ENCODE results near the gene CDCA7L. TPM values are rescaled to one million over a fixed set of nuclear protein-coding genes. Genes with fewer than 3 reads are reported as not detected.
A peak's percentile ranks its signal among the peaks of the same experiment; 100 is the strongest.

The CDCA7L gene
- total RNA-seq, 1 donor from 2014 or later: 15.2 TPM

DNA sequence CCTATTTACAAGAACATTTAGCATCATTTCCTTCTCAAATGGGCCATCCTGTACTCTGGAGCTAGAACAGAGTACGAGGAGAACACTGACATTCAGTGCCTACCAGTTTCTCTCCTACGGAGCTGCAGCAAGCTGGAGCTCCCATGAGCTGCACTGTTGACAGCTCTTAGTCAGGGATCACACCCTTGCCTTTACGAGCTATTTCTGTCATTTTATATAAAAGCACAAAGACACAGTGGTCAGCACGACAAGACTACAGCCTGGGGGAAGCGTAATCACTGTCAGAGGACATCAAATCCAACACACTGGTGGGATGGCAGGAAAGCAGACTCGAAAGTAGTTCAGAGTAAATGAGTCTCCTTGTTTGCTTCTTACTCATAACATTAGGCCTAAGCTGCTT, 2.7 kb downstream of the CDCA7L start:
- no peaks in the 10 kb centered on the region for H3K27me3 ChIP-seq (ENCODE audit: insufficient read depth, low read length)
- H4K20me1 ChIP-seq (ENCODE audit: insufficient read depth, low read length): peaks cover 9% of the 10 kb centered on the region
- H3K4me3 ChIP-seq (ENCODE audit: insufficient read depth, low read depth, low read length): no peak overlapping the region
- no peaks in the 10 kb centered on the region for H3K27me3 Mint-ChIP-seq (ENCODE audit: low read depth, unreplicated experiment)
- no peak overlapping the region for H3K27ac ChIP-seq (ENCODE audit: low read depth, low read length)
- peaks cover 30% of the 10 kb centered on the region for H3K4me1 ChIP-seq (ENCODE audit: insufficient read depth, low read length)
- H3K36me3 Mint-ChIP-seq (ENCODE audit: low read depth, unreplicated experiment): no peaks in the 10 kb centered on the region
- H3K9me3 Mint-ChIP-seq (ENCODE audit: unreplicated experiment): no peaks in the 10 kb centered on the region
- peaks cover 8% of the 10 kb centered on the region for H3K79me2 ChIP-seq (ENCODE audit: insufficient read depth, low read length)
- H3K9me3 ChIP-seq (ENCODE audit: insufficient read depth, low read depth, low read length): no peaks in the 10 kb centered on the region
- no peaks in the 10 kb centered on the region for H3K36me3 ChIP-seq (ENCODE audit: insufficient read depth, low read length)
- TF ChIP-seq, protein P1, sequence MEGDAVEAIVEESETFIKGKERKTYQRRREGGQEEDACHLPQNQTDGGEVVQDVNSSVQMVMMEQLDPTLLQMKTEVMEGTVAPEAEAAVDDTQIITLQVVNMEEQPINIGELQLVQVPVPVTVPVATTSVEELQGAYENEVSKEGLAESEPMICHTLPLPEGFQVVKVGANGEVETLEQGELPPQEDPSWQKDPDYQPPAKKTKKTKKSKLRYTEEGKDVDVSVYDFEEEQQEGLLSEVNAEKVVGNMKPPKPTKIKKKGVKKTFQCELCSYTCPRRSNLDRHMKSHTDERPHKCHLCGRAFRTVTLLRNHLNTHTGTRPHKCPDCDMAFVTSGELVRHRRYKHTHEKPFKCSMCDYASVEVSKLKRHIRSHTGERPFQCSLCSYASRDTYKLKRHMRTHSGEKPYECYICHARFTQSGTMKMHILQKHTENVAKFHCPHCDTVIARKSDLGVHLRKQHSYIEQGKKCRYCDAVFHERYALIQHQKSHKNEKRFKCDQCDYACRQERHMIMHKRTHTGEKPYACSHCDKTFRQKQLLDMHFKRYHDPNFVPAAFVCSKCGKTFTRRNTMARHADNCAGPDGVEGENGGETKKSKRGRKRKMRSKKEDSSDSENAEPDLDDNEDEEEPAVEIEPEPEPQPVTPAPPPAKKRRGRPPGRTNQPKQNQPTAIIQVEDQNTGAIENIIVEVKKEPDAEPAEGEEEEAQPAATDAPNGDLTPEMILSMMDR (IDR thresholded peaks at IDR 0.05; ENCODE audit: insufficient read depth, low read depth, low read length): no peak
- H3K4me1 Mint-ChIP-seq (ENCODE audit: low read depth, unreplicated experiment): peaks cover 12% of the 10 kb centered on the region
- no peak overlapping the region for H3K27ac Mint-ChIP-seq (ENCODE audit: unreplicated experiment)
- DNase-seq (ENCODE audit: low read depth): no peak
- no peak overlapping the region for H3K4me3 Mint-ChIP-seq (ENCODE audit: unreplicated experiment)
- FAIRE-seq: no peak
- no peak overlapping the region for H3K9ac ChIP-seq (ENCODE audit: low read length)
- peak overlapping the region; percentile 0 for H3K4me2 ChIP-seq (ENCODE audit: low read length)
- no peak overlapping the region for H2AFZ ChIP-seq (ENCODE audit: low read depth, low read length)

DNA sequence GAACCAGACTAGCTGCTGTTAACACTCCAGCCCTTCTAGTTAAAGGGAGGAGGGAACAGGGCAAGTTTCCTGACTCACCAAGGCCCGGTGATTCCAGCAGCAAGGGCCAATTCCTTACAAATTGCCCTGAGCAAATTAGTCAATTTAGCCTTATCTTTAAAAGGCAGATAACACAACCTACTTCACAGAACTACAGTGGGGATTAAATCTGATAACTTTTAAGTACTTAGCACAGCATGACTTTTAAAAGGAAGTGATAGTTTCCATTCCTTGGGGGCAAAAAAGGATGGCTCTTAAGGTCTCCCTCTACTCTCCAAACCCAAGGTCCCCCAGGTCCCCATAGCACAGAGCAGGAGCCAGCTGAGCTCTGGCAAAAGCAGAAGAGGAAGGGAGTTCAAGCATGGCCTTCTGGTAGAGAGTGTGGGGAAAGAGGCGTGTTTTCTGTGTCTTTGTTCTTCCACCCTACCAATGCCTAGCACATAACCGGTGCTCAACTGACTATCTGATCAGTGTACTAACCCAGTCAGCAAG, 4.0 kb downstream of the CDCA7L start:
- Histone ChIP-seq H3K36me3 (ENCODE audit: insufficient read depth, low read length) (no peaks in the 10 kb centered on the region), H3K9ac (ENCODE audit: low read length) (no peak overlapping the region), H4K20me1 (ENCODE audit: insufficient read depth, low read length) (peaks cover 9% of the 10 kb centered on the region), H3K79me2 (ENCODE audit: insufficient read depth, low read length) (peaks cover 9% of the 10 kb centered on the region), H2AFZ (ENCODE audit: low read depth, low read length) (peak overlapping the region; percentile 14), H3K27ac (ENCODE audit: low read depth, low read length) (no peak overlapping the region), H3K4me2 (ENCODE audit: low read length) (no peak overlapping the region), H3K27me3 (ENCODE audit: insufficient read depth, low read length) (no peaks in the 10 kb centered on the region), H3K4me3 (ENCODE audit: insufficient read depth, low read depth, low read length) (no peak overlapping the region), H3K9me3 (ENCODE audit: insufficient read depth, low read depth, low read length) (no peaks in the 10 kb centered on the region), H3K4me1 (ENCODE audit: insufficient read depth, low read length) (peaks cover 30% of the 10 kb centered on the region)
- Mint-ChIP-seq H3K4me1 (ENCODE audit: low read depth, unreplicated experiment) (peaks cover 12% of the 10 kb centered on the region), H3K4me3 (ENCODE audit: unreplicated experiment) (no peak overlapping the region), H3K9me3 (ENCODE audit: unreplicated experiment) (no peaks in the 10 kb centered on the region), H3K36me3 (ENCODE audit: low read depth, unreplicated experiment) (peaks cover 4% of the 10 kb centered on the region), H3K27me3 (ENCODE audit: low read depth, unreplicated experiment) (no peaks in the 10 kb centered on the region), H3K27ac (ENCODE audit: unreplicated experiment) (no peak overlapping the region)
- DNase-seq (ENCODE audit: low read depth) (peak; percentile 59), FAIRE-seq (no peak)
- no peak for TF ChIP-seq EZH2 (IDR thresholded peaks at IDR 0.05; ENCODE audit: insufficient read depth, low read length)
- TF ChIP-seq, protein P1 (IDR thresholded peaks at IDR 0.05; ENCODE audit: insufficient read depth, low read depth, low read length): no peak

DNA sequence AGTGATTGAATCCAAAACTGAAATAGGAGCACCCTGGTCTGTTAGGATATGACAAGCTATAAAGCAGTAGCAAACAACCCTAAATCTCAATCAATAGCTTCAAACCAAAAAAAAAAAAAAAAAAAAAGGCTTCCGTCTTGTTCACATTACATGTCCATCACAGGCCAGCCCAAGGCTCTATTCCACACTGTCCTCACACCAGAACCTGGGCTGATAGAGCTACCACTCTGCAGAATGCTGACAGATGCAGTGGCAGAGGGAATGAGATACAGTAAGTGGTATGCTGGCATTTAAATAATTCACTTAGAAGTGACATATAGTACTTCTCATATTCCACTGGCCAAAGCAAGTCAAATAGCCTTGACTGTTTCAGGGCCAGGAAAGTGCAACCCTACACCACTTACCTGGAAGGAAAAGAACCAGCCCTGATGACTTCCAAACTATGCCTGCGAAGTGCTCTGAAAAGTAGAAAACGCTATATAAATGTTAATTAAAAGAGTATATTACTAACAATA, 5.8 kb downstream of the CDCA7L start:
- Mint-ChIP-seq H3K27me3 (ENCODE audit: low read depth, unreplicated experiment) (no peaks in the 10 kb centered on the region), H3K36me3 (ENCODE audit: low read depth, unreplicated experiment) (peaks cover 4% of the 10 kb centered on the region), H3K27ac (ENCODE audit: unreplicated experiment) (no peak overlapping the region), H3K9me3 (ENCODE audit: unreplicated experiment) (no peaks in the 10 kb centered on the region), H3K4me3 (ENCODE audit: unreplicated experiment) (no peak overlapping the region), H3K4me1 (ENCODE audit: low read depth, unreplicated experiment) (peaks cover 12% of the 10 kb centered on the region)
- Histone ChIP-seq H3K36me3 (ENCODE audit: insufficient read depth, low read length) (no peaks in the 10 kb centered on the region), H3K79me2 (ENCODE audit: insufficient read depth, low read length) (peaks cover 18% of the 10 kb centered on the region), H3K4me3 (ENCODE audit: insufficient read depth, low read depth, low read length) (no peak overlapping the region), H2AFZ (ENCODE audit: low read depth, low read length) (no peak overlapping the region), H3K4me2 (ENCODE audit: low read length) (peak overlapping the region; percentile 21), H3K4me1 (ENCODE audit: insufficient read depth, low read length) (peaks cover 21% of the 10 kb centered on the region), H3K9me3 (ENCODE audit: insufficient read depth, low read depth, low read length) (no peaks in the 10 kb centered on the region), H3K27me3 (ENCODE audit: insufficient read depth, low read length) (no peaks in the 10 kb centered on the region), H4K20me1 (ENCODE audit: insufficient read depth, low read length) (peaks cover 9% of the 10 kb centered on the region), H3K27ac (ENCODE audit: low read depth, low read length) (no peak overlapping the region), H3K9ac (ENCODE audit: low read length) (no peak overlapping the region)
- TF ChIP-seq, protein P1 (IDR thresholded peaks at IDR 0.05; ENCODE audit: insufficient read depth, low read depth, low read length): no peak
- no peak for TF ChIP-seq EZH2 (IDR thresholded peaks at IDR 0.05; ENCODE audit: insufficient read depth, low read length)
- FAIRE-seq: no peak
- no peak for DNase-seq (ENCODE audit: low read depth)

Data from astrocyte (in vitro differentiated cells and primary cell).